Smooth muscle cell (in vitro differentiated cells): Measurements from ENCODE around the gene ALG2. TPM values are rescaled to one million over a fixed set of nuclear protein-coding genes. Genes with fewer than 3 reads are reported as not detected.

Experiments
- DNase-seq: peaks from one replicate; lab custom pipeline; 2025; ENCODE audit not compliant: unreplicated experiment; lab: John Stamatoyannopoulos, UW
- H2AFZ ChIP-seq: fragments of 200-600 bp; sonication (generic); 2 replicates; pipeline ENCODE4 v1.6.0; 2016; ENCODE audit warnings: antibody characterized with exemption, low read depth, mild to moderate bottlenecking
- H3F3A ChIP-seq: fragments of 200-600 bp; sonication (generic); 2 replicates; pipeline ENCODE4 v1.6.0; 2017; ENCODE audit warnings: antibody characterized with exemption, low read depth
- H3K27ac ChIP-seq: fragments of 200-600 bp; sonication (generic); 2 replicates; pipeline ENCODE4 v1.5.1; 2016; ENCODE audit warnings: low read depth, mild to moderate bottlenecking
- H3K27me3 ChIP-seq: fragments of 200-600 bp; sonication (generic); 2 replicates; pipeline ENCODE4 v1.6.1; 2016; ENCODE audit warnings: low read depth, mild to moderate bottlenecking
- H3K36me3 ChIP-seq: fragments of 200-600 bp; sonication (generic); 2 replicates; pipeline ENCODE4 v1.5.1; 2016; ENCODE audit warnings: low read depth
- H3K4me1 ChIP-seq: fragments of 200-600 bp; sonication (generic); 2 replicates; pipeline ENCODE4 v1.5.1; 2016; ENCODE audit warnings: low read depth
- H3K4me2 ChIP-seq: fragments of 200-600 bp; sonication (generic); 2 replicates; pipeline ENCODE4 v1.6.0; 2016; ENCODE audit warnings: mild to moderate bottlenecking
- H3K4me3 ChIP-seq: fragments of 200-600 bp; sonication (generic); 2 replicates; pipeline ENCODE4 v1.5.1; 2016; ENCODE audit warnings: mild to moderate bottlenecking
- H3K79me2 ChIP-seq: fragments of 200-600 bp; sonication (generic); 2 replicates; pipeline ENCODE4 v1.6.0; 2016; ENCODE audit warnings: low read depth, mild to moderate bottlenecking
- H3K9ac ChIP-seq: fragments of 200-600 bp; sonication (generic); 2 replicates; pipeline ENCODE4 v1.6.0; 2016; ENCODE audit warnings: low read depth
- H3K9me3 ChIP-seq: fragments of 200-600 bp; sonication (generic); replicated peaks from 2 replicates; pipeline ENCODE4 v1.5.1; 2016; ENCODE audit warnings: low read depth
- H4K20me1 ChIP-seq: fragments of 200-600 bp; sonication (generic); 2 replicates; pipeline ENCODE4 v1.6.0; 2016; ENCODE audit warnings: low read depth
- CTCF ChIP-seq: fragments of 200-600 bp; sonication (generic); IDR thresholded peaks from 2 replicates; pipeline ENCODE4 v1.5.1; 2017; ENCODE audit warnings: borderline replicate concordance, mild to moderate bottlenecking, antibody characterized with exemption; ENCODE audit not compliant: insufficient read depth, poor library complexity, severe bottlenecking
- WGBS: methylation state at CpG from one replicate; pipeline ENCODE4 v1.1.7; 2016; ENCODE audit warnings: low lambda C conversion rate; 5-methylcytosine and 5-hydroxymethylcytosine counted together
- polyA plus RNA-seq: library from polyadenylated mRNA; unstranded; fragments of >200 nt; fragmentation: Nextera tagmentation; extraction: Ambion mirVana; gene quantifications from 2 replicates; pipeline ENCODE4 v1.2.1, GENCODE V29; 2016
- total RNA-seq: library from RNA; depleted of rRNA; stranded (reverse); fragments of >200 nt; gene quantifications from 2 replicates; pipeline ENCODE4 v1.2.3, GENCODE V29; 2014

The ALG2 gene
- total and polyA plus RNA-seq, 2 experiments from 2014 or later, result 53.9 to 60.4 TPM

- H2AFZ ChIP-seq, result no peak overlapping the region
- peak overlapping the region; percentile 94 for H3K27ac ChIP-seq
- H3K9me3 ChIP-seq, result no peaks in the 10 kb centered on the region
- H3K4me2 ChIP-seq, result peak overlapping the region; percentile 59
- peak overlapping the region; percentile 81 for H3K9ac ChIP-seq
- H3K27me3 ChIP-seq, result peaks cover 3% of the 10 kb centered on the region
- H3K36me3 ChIP-seq, result no peaks in the 10 kb centered on the region
- TF ChIP-seq CTCF, result no peak
- no peaks in the 10 kb centered on the region for H4K20me1 ChIP-seq
- no peaks in the 10 kb centered on the region for H3K79me2 ChIP-seq
- 42% methylated on average over 3 of the region's 3 CpGs for WGBS
- H3K4me3 ChIP-seq, result no peak overlapping the region
- DNase-seq, result no peak
- peaks cover 12% of the 10 kb centered on the region for H3K4me1 ChIP-seq
- H3F3A ChIP-seq, result peaks cover 14% of the 10 kb centered on the region
Observed at GRCh38 chr9:99182356-99182755, 39.4 kb downstream of the ALG2 start.

DNA sequence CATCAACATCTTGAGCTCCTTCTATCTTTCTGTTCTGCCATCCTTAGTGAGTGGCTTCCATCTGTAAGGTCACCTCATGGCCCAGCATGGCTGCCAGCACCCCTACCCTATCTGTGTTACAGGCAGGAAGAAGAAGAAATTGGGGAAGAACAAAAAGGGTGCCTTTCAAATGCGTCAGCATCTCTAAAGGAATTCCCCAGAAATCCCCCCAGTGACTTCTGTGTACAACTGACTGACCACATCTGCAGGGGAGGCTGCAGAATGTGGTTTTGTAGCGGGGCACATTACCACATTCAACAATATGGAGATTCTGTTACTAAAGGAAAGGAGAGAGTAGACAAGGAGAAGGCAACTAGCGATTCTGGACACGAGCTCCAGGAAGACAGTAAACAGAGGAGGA lies 40.1 kb downstream of the ALG2 start:
- Histone ChIP-seq H3K27ac (peak overlapping the region; percentile 94), H3K9ac (peak overlapping the region; percentile 81), H3K4me1 (peaks cover 18% of the 10 kb centered on the region), H2AFZ (no peak overlapping the region), H3F3A (peaks cover 14% of the 10 kb centered on the region), H3K9me3 (no peaks in the 10 kb centered on the region), H3K4me2 (peak overlapping the region; percentile 59), H3K36me3 (no peaks in the 10 kb centered on the region), H4K20me1 (no peaks in the 10 kb centered on the region), H3K79me2 (no peaks in the 10 kb centered on the region), H3K27me3 (no peaks in the 10 kb centered on the region), H3K4me3 (no peak overlapping the region)
- no peak for DNase-seq
- 30% methylated on average over 4 of the region's 4 CpGs for WGBS
- TF ChIP-seq CTCF, result no peak

GRCh38 chr9:99181206-99181605 lies 40.5 kb downstream of the ALG2 start:
- H3K4me1 ChIP-seq, result peaks cover 22% of the 10 kb centered on the region

More at GRCh38 chr9:99181206-99181605, 40.5 kb downstream of the ALG2 start:
- no peaks in the 10 kb centered on the region for H4K20me1 ChIP-seq
- H3K79me2 ChIP-seq, result no peaks in the 10 kb centered on the region
- H2AFZ ChIP-seq, result no peak overlapping the region
- no peaks in the 10 kb centered on the region for H3K27me3 ChIP-seq
- 31% methylated on average over 2 of the region's 2 CpGs for WGBS
- no peaks in the 10 kb centered on the region for H3K9me3 ChIP-seq
- peak overlapping the region; percentile 94 for H3K27ac ChIP-seq
- peak overlapping the region; percentile 67 for H3K9ac ChIP-seq
- DNase-seq, result no peak
- no peak for TF ChIP-seq CTCF
- H3K4me2 ChIP-seq, result peak overlapping the region; percentile 59
- no peaks in the 10 kb centered on the region for H3K36me3 ChIP-seq
- H3F3A ChIP-seq, result peaks cover 14% of the 10 kb centered on the region
- H3K4me3 ChIP-seq, result no peak overlapping the region
